GM19351 (cell line): ENCODE measurements around the gene EHMT1.

ENCODE experiments used
- ATAC-seq: cut with Tn5 transposase; IDR thresholded peaks from one replicate; pipeline ENCODE4 v1.9.1; 2021; ENCODE audit warnings: mild to moderate bottlenecking, moderate library complexity; ENCODE audit not compliant: unreplicated experiment

EHMT1 gene

GRCh38 chr9:137690930-137691645, 72.3 kb downstream of the EHMT1 start:
- ATAC-seq = no peak

- no peak for ATAC-seq
Observed at GRCh38 chr9:137691646-137692351, 73.0 kb downstream of the EHMT1 start.

DNA sequence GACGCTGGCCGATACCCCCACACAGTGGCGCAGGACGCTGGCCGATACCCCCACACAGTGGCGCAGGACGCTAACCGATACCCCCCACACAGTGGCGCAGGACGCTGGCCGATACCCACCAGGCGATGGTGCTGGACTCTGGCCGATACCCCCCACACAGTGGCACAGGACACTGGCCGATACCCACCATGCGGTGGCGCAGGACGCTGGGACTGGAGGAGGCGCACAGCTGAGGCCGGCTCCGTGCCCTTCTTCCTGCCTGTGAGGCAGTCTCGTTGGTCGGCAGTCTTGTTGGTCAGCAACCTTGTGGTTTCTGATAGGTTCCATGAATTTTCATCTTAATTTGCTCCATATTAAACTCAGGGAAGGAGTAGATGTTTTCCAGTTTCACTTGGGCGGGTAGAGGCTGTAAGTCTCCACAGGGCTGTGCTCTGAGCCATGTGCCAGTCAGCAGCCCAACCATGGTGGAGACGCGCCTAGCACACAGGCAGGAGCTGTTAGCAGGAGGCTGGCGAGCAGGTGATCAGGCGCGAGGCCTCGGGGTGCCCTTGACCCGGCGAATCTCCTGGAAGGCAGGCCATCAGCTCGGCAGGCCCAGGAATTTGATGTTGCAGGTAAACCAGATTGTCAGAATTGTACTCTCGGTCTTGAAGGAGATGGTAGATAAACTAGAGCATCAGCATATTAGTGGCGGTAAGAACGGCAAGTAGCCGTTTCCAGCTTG, 75.6 kb downstream of the EHMT1 start:
- no peak for ATAC-seq

DNA sequence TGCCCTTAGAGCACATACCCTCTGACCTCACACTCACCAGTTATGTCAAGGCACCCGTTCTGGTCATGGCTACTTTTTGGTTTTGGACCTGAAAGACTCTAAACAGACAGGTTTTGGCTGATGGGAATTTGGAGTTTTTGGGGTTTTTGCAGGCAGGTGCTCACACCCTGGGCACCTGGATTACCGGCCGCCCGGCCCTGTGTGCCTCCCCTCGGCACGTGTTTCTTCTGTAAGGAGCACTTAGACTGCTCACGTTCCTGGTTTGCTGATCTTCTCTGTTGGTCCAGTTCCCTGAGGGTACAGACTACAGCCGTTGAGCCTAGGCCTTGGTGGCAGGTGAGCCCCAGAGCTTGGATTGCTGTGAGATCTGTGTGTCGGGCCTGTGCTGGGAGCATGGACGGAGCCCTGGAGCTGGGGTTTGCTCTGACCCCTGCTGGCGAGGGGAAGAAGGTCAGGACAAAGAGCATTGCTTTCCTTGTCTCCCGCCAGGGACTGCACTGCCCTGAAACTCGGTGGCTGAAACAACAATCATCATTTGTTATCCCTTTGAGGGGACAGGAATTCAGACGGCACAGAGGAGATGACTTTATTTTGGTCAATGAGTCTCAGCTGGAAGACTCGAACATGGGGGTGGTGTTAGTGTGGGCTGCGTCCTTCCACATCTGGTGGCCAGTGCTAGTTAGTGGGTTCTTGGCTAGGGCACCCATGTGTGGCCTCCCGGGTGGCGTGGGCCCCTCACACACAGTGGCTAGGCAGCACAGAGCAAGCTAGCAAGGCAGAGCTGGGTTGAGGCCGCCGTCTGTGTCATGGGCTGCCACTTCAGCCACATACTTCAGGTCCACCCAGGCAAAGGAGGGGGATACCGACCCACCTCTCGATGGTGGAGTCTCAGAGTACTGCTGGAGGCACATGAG, 76.4 kb downstream of the EHMT1 start:
- no peak for ATAC-seq

GRCh38 chr9:137696136-137696925, 77.5 kb downstream of the EHMT1 start:
- no peak for ATAC-seq

- no peak for ATAC-seq
Observed at GRCh38 chr9:137697193-137697592, 78.4 kb downstream of the EHMT1 start.

- ATAC-seq = no peak
Observed at GRCh38 chr9:137697832-137698231, 79.0 kb downstream of the EHMT1 start.

GRCh38 chr9:137700911-137701310, 82.1 kb downstream of the EHMT1 start:
- no peak for ATAC-seq

DNA sequence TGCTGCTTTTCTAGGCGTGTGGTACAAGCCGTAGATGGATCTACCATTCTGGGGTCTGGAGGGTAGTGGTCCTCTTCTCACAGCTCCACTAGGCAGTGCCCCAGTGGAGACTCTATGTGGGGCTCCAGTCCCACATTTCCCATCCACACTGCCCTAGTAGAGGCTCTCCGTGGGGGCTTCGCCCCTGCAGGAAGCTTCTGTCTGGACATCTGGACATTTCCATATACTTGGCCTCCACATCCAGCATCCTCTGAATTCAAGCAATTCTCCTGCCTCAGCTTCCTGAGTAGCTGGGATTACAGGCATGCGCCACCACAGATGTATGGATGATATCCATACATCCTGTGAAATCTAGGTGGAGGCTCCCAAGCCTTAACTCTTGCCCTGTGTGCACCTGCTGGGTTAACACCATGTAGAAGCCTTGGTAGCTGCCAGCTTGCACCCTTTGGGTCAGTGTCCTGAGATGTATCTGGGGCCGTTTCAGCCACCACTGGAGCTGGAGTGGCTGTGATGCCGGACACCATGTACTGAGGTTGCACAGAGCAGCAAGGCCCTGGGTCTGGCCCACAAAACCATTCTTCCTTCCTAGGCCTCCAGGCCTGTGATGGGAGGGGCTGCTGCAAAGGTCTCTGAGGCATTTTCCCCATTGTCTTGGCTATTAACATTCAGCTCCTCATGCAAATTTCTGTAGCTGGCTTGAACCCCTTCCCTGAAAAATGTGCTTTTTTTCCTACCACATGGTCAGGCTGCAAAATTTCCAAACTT, 84.0 kb downstream of the EHMT1 start:
- ATAC-seq = no peak

DNA sequence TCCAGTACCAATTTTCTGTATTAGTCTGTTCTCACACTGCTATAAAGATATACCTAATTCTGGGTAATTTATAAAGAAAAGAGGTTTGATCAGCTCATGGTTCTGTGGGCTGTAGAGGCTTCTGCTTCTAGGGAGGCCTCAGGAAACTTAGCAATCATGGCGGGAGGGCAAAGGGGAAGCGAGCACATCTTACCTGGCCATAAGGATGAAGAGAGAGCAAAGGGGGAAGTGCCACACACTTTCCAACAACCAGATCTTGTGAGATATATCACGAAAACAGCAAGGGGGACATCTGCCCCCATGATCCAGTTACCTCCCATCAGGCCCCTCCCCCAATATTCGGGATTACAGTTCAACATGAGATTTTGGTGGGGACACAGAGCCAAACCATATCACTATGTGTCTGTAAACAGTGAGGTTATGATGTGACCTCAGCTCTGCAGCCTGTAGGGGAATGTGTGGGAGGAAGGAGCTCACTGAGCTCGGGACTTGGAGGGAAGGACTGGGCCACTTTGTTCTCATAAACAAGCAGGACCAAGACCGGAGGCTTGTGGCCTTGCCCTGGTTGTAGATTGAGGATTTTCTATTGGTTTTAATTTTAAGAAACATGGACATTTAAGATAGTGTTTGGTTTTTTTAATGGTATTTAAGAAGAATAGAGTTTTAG, 85.2 kb downstream of the EHMT1 start:
- no peak for ATAC-seq

GRCh38 chr9:137705443-137705863, 86.6 kb downstream of the EHMT1 start:
- peak; percentile 81 for ATAC-seq

- peak; percentile 19 for ATAC-seq
Observed at GRCh38 chr9:137705906-137706305, 87.1 kb downstream of the EHMT1 start.

DNA sequence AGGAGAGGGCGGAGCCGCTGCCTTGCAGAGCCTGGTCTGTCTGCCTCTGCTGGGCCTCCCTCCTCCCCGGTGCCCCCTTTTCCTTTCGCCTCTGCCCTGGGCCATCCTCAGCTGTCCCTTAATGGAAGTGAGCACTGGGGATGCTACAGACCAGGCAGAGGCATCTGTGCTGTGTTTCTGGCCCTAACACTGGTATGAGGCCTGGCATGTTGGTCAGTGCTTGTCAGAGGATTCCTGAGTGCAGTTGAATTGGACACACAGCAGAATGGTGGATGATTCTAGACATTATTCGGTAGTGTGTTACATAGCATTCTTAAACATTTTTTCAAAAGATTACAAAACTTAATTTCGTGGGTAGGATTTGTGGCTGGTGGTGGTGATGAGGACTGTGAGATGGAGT, 88.6 kb downstream of the EHMT1 start:
- ATAC-seq = no peak

DNA sequence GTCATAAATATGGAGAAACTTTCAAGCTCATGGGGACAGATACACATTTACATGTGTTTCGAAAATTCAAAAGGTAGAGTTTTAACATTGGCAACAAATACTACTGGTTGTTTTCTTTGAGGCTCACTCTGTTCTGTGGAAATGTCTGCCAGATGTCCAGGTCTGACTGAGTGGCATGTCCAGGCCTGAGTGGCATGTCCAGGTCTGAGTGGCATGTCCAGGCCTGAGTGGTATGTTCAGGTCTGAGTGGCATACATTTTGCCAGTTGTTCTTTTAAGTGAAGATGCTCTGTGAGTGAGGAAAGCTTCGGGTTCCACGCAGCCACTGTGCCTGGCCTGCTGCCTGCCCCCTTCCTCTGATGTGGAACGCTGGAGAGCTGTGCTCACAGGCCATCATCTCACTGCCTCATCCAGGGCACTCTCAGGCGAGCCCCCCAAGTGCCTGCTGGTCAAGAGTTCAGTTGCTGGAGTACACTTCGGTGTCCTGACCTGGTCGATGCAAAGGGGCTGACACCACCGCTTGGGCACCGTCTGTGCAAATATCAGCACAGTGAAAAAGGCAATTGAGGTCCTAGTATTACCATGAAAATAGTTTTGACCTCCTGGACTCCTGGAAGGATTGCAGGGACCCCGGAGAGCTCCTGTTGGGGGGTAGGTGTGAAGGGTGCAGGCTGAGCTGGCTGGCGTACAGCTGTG, 89.9 kb downstream of the EHMT1 start:
- ATAC-seq = no peak

- ATAC-seq = no peak
Observed at GRCh38 chr9:137709411-137710101, 90.8 kb downstream of the EHMT1 start.

DNA sequence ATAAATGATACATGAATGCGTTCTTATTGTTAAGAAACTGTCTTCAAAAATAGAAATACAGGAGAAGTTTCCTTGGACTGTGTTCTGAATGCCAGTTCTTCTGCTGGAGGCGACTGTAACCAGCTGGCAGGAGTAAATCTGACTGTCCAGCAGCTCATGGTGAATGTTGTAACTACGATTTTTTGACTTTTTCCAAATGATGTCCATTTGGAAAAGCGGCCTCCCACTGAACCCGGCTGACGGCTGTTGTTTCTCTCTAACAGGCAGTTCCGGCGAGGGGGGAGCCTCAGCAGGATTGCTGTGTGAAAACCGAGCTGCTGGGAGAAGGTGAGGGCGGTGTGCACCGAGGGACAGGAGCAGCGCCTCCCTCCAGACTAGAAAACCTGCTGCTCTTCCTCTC, 91.9 kb downstream of the EHMT1 start:
- ATAC-seq = no peak

DNA sequence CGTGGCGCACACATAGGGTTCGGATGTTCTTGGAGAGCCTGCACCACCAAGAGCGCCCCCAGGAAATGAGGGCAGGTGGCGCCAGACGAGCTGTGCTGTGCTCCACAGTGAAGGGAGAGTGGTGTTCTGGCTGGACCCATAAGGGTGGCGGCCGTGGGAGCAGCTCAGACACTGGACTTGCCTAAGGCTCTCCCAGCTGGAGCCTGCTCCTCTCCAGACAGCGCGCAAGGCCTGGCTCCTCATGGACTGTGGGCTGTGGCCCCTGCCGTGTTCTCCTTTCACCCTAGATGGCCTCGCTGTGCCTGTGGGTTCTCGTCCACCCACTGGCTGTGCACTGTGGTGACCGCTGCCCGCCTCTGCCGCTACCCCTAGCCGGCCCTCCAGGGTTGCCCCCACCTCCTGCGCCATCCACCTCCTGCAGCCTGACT, 92.9 kb downstream of the EHMT1 start:
- ATAC-seq = no peak

GRCh38 chr9:137715321-137715720, 96.5 kb downstream of the EHMT1 start:
- no peak for ATAC-seq
